ENCODE measurements around the gene LRRC8B.

DNA sequence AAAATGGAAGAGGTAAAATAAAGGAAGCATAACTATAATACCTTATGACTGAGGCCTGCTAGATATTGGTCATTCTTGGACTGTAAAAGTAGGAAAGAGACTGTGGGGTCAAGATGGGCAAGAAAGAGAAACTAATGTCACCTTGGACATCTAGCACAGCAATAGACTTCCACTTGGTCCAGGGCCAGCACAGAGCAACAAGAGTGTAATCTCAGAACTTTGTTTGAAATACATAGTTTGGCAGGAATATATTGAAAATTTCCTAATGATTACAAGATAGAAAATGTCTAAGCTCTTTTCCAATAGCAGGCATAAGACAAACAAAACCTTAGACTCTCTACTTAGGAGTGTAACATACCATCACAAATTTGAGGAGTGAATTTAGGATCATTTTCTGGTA, 112.9 kb downstream of the LRRC8B start:
- no peak for TF ChIP-seq SRSF9 (IDR thresholded peaks at IDR 0.05; ENCODE audit: borderline replicate concordance, insufficient read depth, low read depth, low read length, poor library complexity, severe bottlenecking)
- no peak for TF ChIP-seq ZNF317 (CRISPR knock-in tag; IDR thresholded peaks at IDR 0.05)
- TF ChIP-seq ZNF282 (IDR thresholded peaks at IDR 0.05; ENCODE audit: partially characterized antibody), result no peak
